IPS-18a (cell line): Measurements from ENCODE around the gene ACAD8.
"Not testable (repeated sequence)": the region's sequence is repeated elsewhere in the genome, so short reads cannot be mapped to it uniquely, and the experiment has no call there.

Experiments used
- H3K27ac ChIP-seq: one replicate; pipeline ENCODE4 v1.5.1; 2013; ENCODE audit warnings: low read length
- H3K27me3 ChIP-seq: one replicate; pipeline ENCODE4 v1.6.1; 2013; ENCODE audit warnings: mild to moderate bottlenecking, low read length; ENCODE audit not compliant: control insufficient read depth, insufficient read depth
- H3K36me3 ChIP-seq: one replicate; pipeline ENCODE4 v1.6.1; 2013; ENCODE audit warnings: low read depth, low read length; ENCODE audit not compliant: control insufficient read depth
- H3K4me1 ChIP-seq: one replicate; pipeline ENCODE4 v1.6.1; 2013; ENCODE audit warnings: low read depth, low read length; ENCODE audit not compliant: control insufficient read depth
- H3K4me3 ChIP-seq: one replicate; pipeline ENCODE4 v1.5.1; 2013; ENCODE audit warnings: low read length
- H3K9ac ChIP-seq: one replicate; pipeline ENCODE4 v1.6.1; 2013; ENCODE audit warnings: mild to moderate bottlenecking, low read length, moderate library complexity
- H3K9me3 ChIP-seq: one replicate; pipeline ENCODE4 v1.6.1; 2013; ENCODE audit warnings: low read depth, low read length; ENCODE audit not compliant: control insufficient read depth

Gene ACAD8

DNA sequence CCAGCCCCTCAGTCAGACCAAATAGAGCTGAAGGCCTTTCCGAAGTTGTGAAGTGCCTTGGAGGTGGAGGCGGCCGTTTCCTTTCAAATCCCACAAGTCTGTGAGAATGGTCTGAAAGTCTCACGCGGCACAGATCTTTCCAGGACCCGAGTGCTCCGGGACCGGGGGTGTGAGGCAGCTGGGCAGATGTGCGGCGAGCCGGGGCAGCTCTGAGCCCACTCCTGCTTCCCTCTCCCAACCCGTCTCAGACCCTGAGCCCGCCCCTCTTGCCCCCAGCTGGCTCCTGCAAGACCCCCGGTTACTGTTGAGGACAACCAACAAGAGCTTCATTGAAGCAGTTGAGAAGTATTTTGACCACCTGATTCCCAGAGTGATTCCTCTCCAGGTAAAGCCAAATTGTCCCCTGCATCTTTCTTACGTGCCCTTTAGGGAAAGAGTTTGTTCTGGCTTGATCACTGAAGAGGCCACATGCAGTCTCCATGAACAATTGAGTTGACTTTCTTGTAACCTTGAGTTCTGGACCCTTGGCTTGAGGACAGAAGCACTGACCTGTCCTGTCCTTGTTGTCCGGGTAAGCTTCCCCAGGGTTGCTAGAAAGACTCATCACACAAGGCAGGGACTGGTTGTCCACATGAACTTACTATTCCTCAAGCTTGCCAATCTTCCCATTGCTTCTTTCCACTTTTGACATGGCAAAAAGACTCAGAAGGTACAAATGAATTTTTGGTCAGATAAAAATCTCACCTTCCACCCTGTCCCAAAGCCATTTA lies 30.3 kb downstream of the ACAD8 start:
- peaks cover 1% of the 10 kb centered on the region for H3K27me3 ChIP-seq
- no peak overlapping the region for H3K9ac ChIP-seq

GRCh38 chr11:134284349-134284748 lies 31.0 kb downstream of the ACAD8 start:
- not testable (repeated sequence) for H3K27ac ChIP-seq, H3K4me3 ChIP-seq

More for the DNA sequence above, 30.3 kb downstream of the ACAD8 start:
- Histone ChIP-seq H3K4me3 (no peak overlapping the region), H3K36me3 (peaks cover 8% of the 10 kb centered on the region), H3K27ac (no peak overlapping the region), H3K9me3 (no peaks in the 10 kb centered on the region), H3K4me1 (no peaks in the 10 kb centered on the region)

DNA sequence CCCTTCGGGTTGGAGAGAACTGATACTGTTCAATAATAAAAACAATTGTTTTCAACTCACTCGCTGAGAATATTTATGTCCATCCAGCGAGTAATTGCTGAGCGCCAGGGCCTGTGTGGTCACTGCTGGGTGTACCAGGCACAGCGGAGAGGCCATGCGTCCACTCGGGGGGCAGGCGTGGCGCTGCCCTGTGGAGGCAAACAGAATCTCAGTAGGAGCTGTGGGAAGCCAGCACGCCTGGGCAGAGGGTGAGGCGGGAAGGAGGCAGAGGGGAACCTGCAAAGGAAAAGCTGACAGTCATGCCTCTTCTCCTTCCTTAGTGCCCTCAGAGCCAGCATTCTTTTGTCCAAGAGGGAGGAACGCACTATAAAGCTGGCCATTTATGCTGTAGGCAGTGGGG lies 34.2 kb downstream of the ACAD8 start:
- H3K27ac ChIP-seq = no peak overlapping the region
- H3K4me1 ChIP-seq = no peaks in the 10 kb centered on the region

More at GRCh38 chr11:134284349-134284748, 31.0 kb downstream of the ACAD8 start:
- H3K4me1 ChIP-seq, H3K36me3 ChIP-seq, H3K9me3 ChIP-seq, H3K27me3 ChIP-seq, H3K9ac ChIP-seq: not testable (repeated sequence)

GRCh38 chr11:134288486-134288885 lies 35.1 kb downstream of the ACAD8 start:
- no peaks in the 10 kb centered on the region for H3K9me3 ChIP-seq
- H3K36me3 ChIP-seq = peaks cover 11% of the 10 kb centered on the region
- H3K27ac ChIP-seq = no peak overlapping the region
- no peaks in the 10 kb centered on the region for H3K27me3 ChIP-seq
- no peak overlapping the region for H3K9ac ChIP-seq
- no peak overlapping the region for H3K4me3 ChIP-seq
- H3K4me1 ChIP-seq = no peaks in the 10 kb centered on the region

More for the DNA sequence above, 34.2 kb downstream of the ACAD8 start:
- H3K4me3 ChIP-seq = no peak overlapping the region
- H3K9me3 ChIP-seq = no peaks in the 10 kb centered on the region
- no peaks in the 10 kb centered on the region for H3K27me3 ChIP-seq
- peaks cover 11% of the 10 kb centered on the region for H3K36me3 ChIP-seq
- H3K9ac ChIP-seq = no peak overlapping the region

DNA sequence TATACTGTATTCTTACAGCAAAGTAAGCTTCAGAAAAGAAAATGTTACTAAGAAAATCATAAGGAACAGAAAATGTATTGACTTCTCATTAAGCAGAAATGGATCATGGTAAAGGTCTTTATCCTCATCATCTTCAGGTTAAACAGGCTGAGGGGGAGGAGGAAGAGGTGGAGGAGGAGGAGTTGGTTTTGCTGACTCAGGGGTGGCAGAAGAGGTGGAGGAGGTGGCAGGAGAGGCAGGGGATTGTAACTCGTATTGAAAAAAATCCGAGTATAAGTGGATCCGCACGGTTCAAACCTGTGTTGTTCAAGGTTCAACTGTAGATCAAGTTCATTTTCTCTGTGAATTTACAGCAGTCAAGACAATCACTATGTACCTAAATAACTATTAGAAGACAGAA lies 35.8 kb downstream of the ACAD8 start:
- Histone ChIP-seq H3K36me3 (peaks cover 5% of the 10 kb centered on the region), H3K27me3 (no peaks in the 10 kb centered on the region), H3K27ac (no peak overlapping the region), H3K9me3 (no peaks in the 10 kb centered on the region), H3K4me1 (no peaks in the 10 kb centered on the region), H3K9ac (no peak overlapping the region), H3K4me3 (no peak overlapping the region)

DNA sequence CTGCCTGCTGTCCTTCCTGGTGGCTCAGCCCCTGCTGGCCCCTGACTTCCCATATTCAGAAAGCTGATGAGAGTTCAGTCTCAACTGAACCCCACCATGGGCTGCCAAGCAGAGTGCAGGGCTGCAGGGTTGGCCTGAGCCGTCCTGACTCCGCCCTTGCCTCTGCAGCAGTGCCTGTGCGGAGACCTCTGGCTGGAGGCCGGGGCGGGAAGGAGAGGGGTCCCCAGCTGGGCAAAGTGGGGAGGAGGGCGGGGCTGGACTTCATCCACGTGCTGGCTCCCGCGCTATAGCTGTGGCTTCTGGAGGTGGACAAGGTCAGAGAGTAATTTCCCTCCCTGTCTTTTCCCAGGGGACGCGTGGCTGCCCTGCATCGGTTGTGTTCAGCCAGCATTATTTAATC lies 36.4 kb downstream of the ACAD8 start:
- H3K4me1 ChIP-seq = no peaks in the 10 kb centered on the region
- H3K9me3 ChIP-seq = no peaks in the 10 kb centered on the region
- peaks cover 3% of the 10 kb centered on the region for H3K36me3 ChIP-seq
- no peak overlapping the region for H3K9ac ChIP-seq
- H3K27ac ChIP-seq = no peak overlapping the region
- H3K27me3 ChIP-seq = no peaks in the 10 kb centered on the region
- no peak overlapping the region for H3K4me3 ChIP-seq

DNA sequence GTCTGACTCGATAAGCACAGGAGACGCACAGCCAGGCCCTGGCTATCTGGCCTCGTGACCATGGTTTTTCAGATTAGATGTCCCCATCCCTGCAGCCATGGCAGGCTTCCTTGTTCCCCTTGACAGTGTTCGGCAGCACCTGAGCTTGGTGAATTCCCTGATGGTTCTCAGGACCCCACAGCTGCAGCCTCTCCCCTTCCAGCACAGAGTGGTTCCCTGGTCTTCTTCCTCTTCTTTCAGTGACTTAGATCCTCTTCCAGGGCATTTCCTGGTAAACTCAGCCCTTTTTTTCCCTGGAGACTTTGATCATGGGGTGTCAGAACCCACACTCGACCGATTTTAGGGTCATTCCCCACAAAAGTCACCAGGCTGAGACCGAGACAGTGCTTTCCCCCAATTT lies 37.3 kb downstream of the ACAD8 start:
- Histone ChIP-seq H3K4me3 (no peak overlapping the region), H3K9ac (no peak overlapping the region), H3K27ac (no peak overlapping the region), H3K27me3 (no peaks in the 10 kb centered on the region), H3K36me3 (peaks cover 3% of the 10 kb centered on the region), H3K9me3 (no peaks in the 10 kb centered on the region), H3K4me1 (no peaks in the 10 kb centered on the region)

- Histone ChIP-seq H3K9ac (no peak overlapping the region), H3K27me3 (no peaks in the 10 kb centered on the region), H3K4me1 (no peaks in the 10 kb centered on the region), H3K9me3 (no peaks in the 10 kb centered on the region), H3K4me3 (no peak overlapping the region), H3K36me3 (peaks cover 3% of the 10 kb centered on the region), H3K27ac (no peak overlapping the region)
Measured at GRCh38 chr11:134291196-134291595, 37.8 kb downstream of the ACAD8 start.

- Histone ChIP-seq H3K9me3 (no peaks in the 10 kb centered on the region), H3K4me1 (no peaks in the 10 kb centered on the region), H3K4me3 (no peak overlapping the region), H3K36me3 (peaks cover 3% of the 10 kb centered on the region), H3K27me3 (no peaks in the 10 kb centered on the region), H3K9ac (no peak overlapping the region), H3K27ac (no peak overlapping the region)
Measured at GRCh38 chr11:134292661-134293060, 39.3 kb downstream of the ACAD8 start.

GRCh38 chr11:134293119-134294113 lies 40.0 kb downstream of the ACAD8 start:
- H3K4me1 ChIP-seq = no peaks in the 10 kb centered on the region
- H3K36me3 ChIP-seq = peaks cover 3% of the 10 kb centered on the region
- H3K4me3 ChIP-seq = no peak overlapping the region

DNA sequence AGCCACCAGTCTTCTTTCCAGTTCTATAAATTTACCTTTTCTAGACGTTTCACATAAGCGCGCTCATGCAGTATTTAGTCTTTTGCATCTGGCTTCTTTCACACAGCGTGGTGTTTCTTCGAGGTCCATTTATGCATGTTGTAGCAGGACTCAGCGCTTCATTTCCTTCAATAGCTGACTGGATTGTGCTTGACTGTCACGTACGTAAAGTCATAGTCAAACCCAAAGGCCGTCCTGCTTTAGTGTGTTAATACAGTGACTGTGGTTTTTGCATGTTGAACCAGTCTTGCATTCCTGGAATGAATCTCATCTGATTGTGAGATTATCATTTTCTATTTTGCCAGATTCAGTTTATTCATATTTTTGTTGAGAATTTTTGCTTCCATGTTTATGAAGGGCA lies 41.3 kb downstream of the ACAD8 start:
- no peaks in the 10 kb centered on the region for H3K9me3 ChIP-seq

More at GRCh38 chr11:134293119-134294113, 40.0 kb downstream of the ACAD8 start:
- H3K9ac ChIP-seq = no peak overlapping the region
- H3K27me3 ChIP-seq = no peaks in the 10 kb centered on the region
- no peaks in the 10 kb centered on the region for H3K9me3 ChIP-seq
- H3K27ac ChIP-seq = no peak overlapping the region

More for the DNA sequence above, 41.3 kb downstream of the ACAD8 start:
- no peak overlapping the region for H3K9ac ChIP-seq
- peaks cover 7% of the 10 kb centered on the region for H3K36me3 ChIP-seq
- no peak overlapping the region for H3K4me3 ChIP-seq
- H3K27ac ChIP-seq = no peak overlapping the region
- no peaks in the 10 kb centered on the region for H3K27me3 ChIP-seq
- no peaks in the 10 kb centered on the region for H3K4me1 ChIP-seq
